Pancreas (tissue), 10 donors: ENCODE measurements around the gene SMIM14. TPM values are rescaled to one million over a fixed set of nuclear protein-coding genes. Genes with fewer than 3 reads are reported as not detected.

ENCODE experiments used
- ATAC-seq, 4 donors: fragments of 200-7000 bp; cut with Tn5 transposase; one replicate each; pipeline versions ENCODE4 v1.8.0 to v1.9.1; 2020; ENCODE audit warnings: mild to moderate bottlenecking in 4 of 4, moderate library complexity in 4 of 4
- DNase-seq, 6 donors: peaks; one replicate each; pipeline ENCODE4 v3.0.0-alpha.2; 2020
- FAIRE-seq: peaks from 2 replicates; lab custom pipeline; 2012; peaks lifted over from hg19 to GRCh38; lab: Jason Lieb, UNC
- H3K27ac ChIP-seq, 4 donors: fragments of 200-600 bp; sonication (generic); 1 replicate in 3 of 4; 2 replicates in 1 of 4; pipeline versions ENCODE4 v1.5.0 to v1.8.0; 2020
- H3K27me3 ChIP-seq, 4 donors: fragments of 200-600 bp; one replicate each; pipeline ENCODE4 v1.8.0; 2021
- H3K36me3 ChIP-seq, 3 donors: fragments of 200-600 bp; sonication (generic) in 1 of 3; one replicate each; pipeline versions ENCODE4 v1.5.0 to v1.8.0; 2020 to 2021
- H3K4me1 ChIP-seq, 3 donors: fragments of 200-600 bp; one replicate each; pipeline ENCODE4 v1.8.0; 2021
- H3K4me3 ChIP-seq, 4 donors: fragments of 200-600 bp; sonication (generic) in 2 of 4; one replicate each; pipeline versions ENCODE4 v1.5.0 to v1.8.0; 2020 to 2021
- H3K9me3 ChIP-seq, 4 donors: fragments of 200-600 bp; one replicate each; pipeline ENCODE4 v1.8.0; 2021
- CTCF ChIP-seq, 4 donors: fragments of 200-600 bp; sonication (generic) in 3 of 4; IDR thresholded peaks; one replicate each; pipeline versions ENCODE4 v1.5.0 to v1.8.0; 2021; ENCODE audit warnings: antibody characterized with exemption in 4 of 4
- WGBS, 2 donors: extraction: QIAGEN DNeasy Blood & Tissue Kit; methylation state at CpG; one replicate each; pipeline ENCODE4 v1.1.7; 2013; 5-methylcytosine and 5-hydroxymethylcytosine counted together
- intact Hi-C, 3 donors: fragments of 100-400 bp; cut with DNase I; formaldehyde crosslinking; loops; one replicate each; pipeline versions ENCODE4 v1.11.1 to v1.14.2; 2022
- polyA plus RNA-seq, 2 donors: library from polyadenylated mRNA; stranded (reverse); fragments of 200-250 nt; gene quantifications; one replicate each; pipeline ENCODE4 v1.2.3, GENCODE V29; 2013
- total RNA-seq, 6 donors: library from RNA; stranded (reverse); fragmentation: NEBNext Ultra II Directional in 4 of 6; extraction: Animal tissue kit (Norgen Biotek cat#: 25700) in 4 of 6; gene quantifications; one replicate each; pipeline versions ENCODE4 v1.2.1 to v1.2.4, GENCODE V29; 2021 to 2023
- donor health status: healthy with polysubstance abuse.
- donor health status: DM: no; HTN: no; CAD: no; lungs with moderate emphysema.
- donor health status: DM: no; HTN: no; CAD: no.
- donor health status: control.
- donor health status: control.
- donor health status: Bipolar disorder and iron deficiency.
- donor health status: DM: yes; HTN: yes; CAD: no.
- donor health status: DM: no; HTN: no; CAD: no.
- donor health status: DM: no; HTN: no; CAD: no.
- donor health status: DM: yes; HTN: yes; CAD: no.

SMIM14 gene
- total and polyA plus RNA-seq, 8 donors, result 14.3 to 53.6 (median 44.5) TPM

- FAIRE-seq (no peak), DNase-seq (no peak), ATAC-seq (no peak)
- intact Hi-C loops, result no loop called here
- Histone ChIP-seq H3K4me3 (peak overlapping the region in 3 of 4 donors; percentile 73 to 93 (median 87)), H3K27me3 (no peaks in the 10 kb centered on the region), H3K4me1 (peaks cover 6 to 18% (median 14%) of the 10 kb centered on the region in 3 donors), H3K36me3 (no peaks in the 10 kb centered on the region), H3K9me3 (no peaks in the 10 kb centered on the region), H3K27ac (peak overlapping the region in 3 of 4 donors; percentile 97 to 99 (median 99))
- WGBS, 2 donors, result 7% methylated on average over 6 of the region's 6 CpGs
- no peak for TF ChIP-seq CTCF (IDR thresholded peaks at IDR 0.05)
These were observed 2.0 kb downstream of the SMIM14 start for GRCh38 chr4:39636531-39637184.

GRCh38 chr4:39635023-39635422 lies 3.6 kb downstream of the SMIM14 start:
- H3K27me3 ChIP-seq, result no peaks in the 10 kb centered on the region
- peak in 2 of 6 donors; percentile 27 to 65 for DNase-seq
- H3K4me3 ChIP-seq, result no peak overlapping the region
- no peak for FAIRE-seq
- intact Hi-C loops, result no loop called here
- no peak for TF ChIP-seq CTCF (IDR thresholded peaks at IDR 0.05)
- peaks cover 6 to 16% (median 14%) of the 10 kb centered on the region in 3 donors for H3K4me1 ChIP-seq
- H3K27ac ChIP-seq, result peak overlapping the region in 2 of 4 donors; percentile 20 to 46
- no peaks in the 10 kb centered on the region for H3K36me3 ChIP-seq
- ATAC-seq, result no peak
- WGBS, 2 donors, result 8 to 16% methylated on average over 1 of the region's 1 CpG
- H3K9me3 ChIP-seq, result no peaks in the 10 kb centered on the region

- 80 to 98% methylated on average over 1 of the region's 1 CpG for WGBS, 2 donors
- no peak for FAIRE-seq
- TF ChIP-seq CTCF (IDR thresholded peaks at IDR 0.05), result no peak
These were observed 7.0 kb downstream of the SMIM14 start for GRCh38 chr4:39631700-39632079.

GRCh38 chr4:39627413-39627812 lies 11.3 kb downstream of the SMIM14 start:
- 92 to 95% methylated on average over 2 of the region's 2 CpGs for WGBS, 2 donors
- H3K27me3 ChIP-seq, result no peaks in the 10 kb centered on the region
- H3K4me1 ChIP-seq, result peaks cover 0 to 6% (median 5%) of the 10 kb centered on the region in 3 donors
- no peaks in the 10 kb centered on the region for H3K9me3 ChIP-seq
- no peak for FAIRE-seq
- no peak for ATAC-seq
- intact Hi-C loops, result no loop called here
- no peak overlapping the region for H3K4me3 ChIP-seq
- H3K36me3 ChIP-seq, result no peaks in the 10 kb centered on the region
- TF ChIP-seq CTCF (IDR thresholded peaks at IDR 0.05), result no peak
- H3K27ac ChIP-seq, result no peak overlapping the region
- no peak for DNase-seq

More at GRCh38 chr4:39631700-39632079, 7.0 kb downstream of the SMIM14 start:
- peaks cover 6 to 14% (median 10%) of the 10 kb centered on the region in 3 donors for H3K4me1 ChIP-seq
- intact Hi-C loops, result no loop called here
- no peaks in the 10 kb centered on the region for H3K36me3 ChIP-seq
- H3K4me3 ChIP-seq, result no peak overlapping the region
- H3K27ac ChIP-seq, result no peak overlapping the region
- H3K27me3 ChIP-seq, result no peaks in the 10 kb centered on the region
- no peaks in the 10 kb centered on the region for H3K9me3 ChIP-seq
- no peak for DNase-seq
- no peak for ATAC-seq

GRCh38 chr4:39626913-39627312 lies 11.8 kb downstream of the SMIM14 start:
- peaks cover under 1 to 7% (median 5%) of the 10 kb centered on the region in 3 donors for H3K4me1 ChIP-seq
- no peaks in the 10 kb centered on the region for H3K9me3 ChIP-seq
- TF ChIP-seq CTCF (IDR thresholded peaks at IDR 0.05), result no peak
- no peaks in the 10 kb centered on the region for H3K36me3 ChIP-seq
- ATAC-seq (no peak), DNase-seq (no peak), FAIRE-seq (no peak)
- H3K4me3 ChIP-seq, result no peak overlapping the region
- no peak overlapping the region for H3K27ac ChIP-seq
- intact Hi-C loops, result no loop called here
- WGBS, 2 donors, result 80 to 86% methylated on average over 1 of the region's 1 CpG
- no peaks in the 10 kb centered on the region for H3K27me3 ChIP-seq
